ENCODE results near the gene PRCP. TPM values are rescaled to one million over a fixed set of nuclear protein-coding genes. Genes with fewer than 3 reads are reported as not detected.

Gene PRCP
- total and polyA plus RNA-seq, 2 experiments from 2014 or later = 33.3 to 52.8 TPM

- Mint-ChIP-seq H3K4me3 (peak overlapping the region; percentile 93), H3K27me3 (ENCODE audit: insufficient read depth, low read depth, poor library complexity) (no peaks in the 10 kb centered on the region), H3K27ac (peak overlapping the region; percentile 89), H3K9me3 (no peaks in the 10 kb centered on the region), H3K36me3 (ENCODE audit: low read depth) (no peaks in the 10 kb centered on the region), H3K4me1 (peaks cover 17% of the 10 kb centered on the region)
- peaks cover 62% of the 10 kb centered on the region for H3K79me2 ChIP-seq (replicated peaks; ENCODE audit: insufficient read depth)
- peak; percentile 17 for ATAC-seq
- H3F3A ChIP-seq (replicated peaks; ENCODE audit: low read depth) = no peaks in the 10 kb centered on the region
- no peaks in the 10 kb centered on the region for H3K27me3 ChIP-seq (ENCODE audit: insufficient read depth)
- H4K20me1 ChIP-seq (replicated peaks; ENCODE audit: insufficient read depth) = peaks cover 7% of the 10 kb centered on the region
- peaks cover 19% of the 10 kb centered on the region; the same call in 1 of the 2 replicates for H3K4me1 ChIP-seq (ENCODE audit: insufficient read depth)
- peak overlapping the region; percentile 98 for H2AFZ ChIP-seq
- no peaks in the 10 kb centered on the region for H3K9me2 ChIP-seq (ENCODE audit: insufficient read depth)
- TF ChIP-seq POLR2AphosphoS5 (IDR thresholded peaks at IDR 0.05; ENCODE audit: low read depth) (no peak), STAT1 (IDR thresholded peaks at IDR 0.05; ENCODE audit: unreplicated experiment) (no peak), NANOG (IDR thresholded peaks at IDR 0.05; ENCODE audit: borderline replicate concordance) (no peak), REST (IDR thresholded peaks at IDR 0.05; ENCODE audit: unreplicated experiment) (no peak), ZNF331 (CRISPR knock-in tag; IDR thresholded peaks at IDR 0.05; ENCODE audit: low read depth) (no peak), EZH2 (IDR thresholded peaks at IDR 0.05; ENCODE audit: low read depth, unreplicated experiment) (no peak), ZNF462 (CRISPR knock-in tag; IDR thresholded peaks at IDR 0.05) (no peak), ZNF114 (CRISPR knock-in tag; IDR thresholded peaks at IDR 0.05) (no peak), JUNB (IDR thresholded peaks at IDR 0.05; ENCODE audit: unreplicated experiment) (no peak), EZH2phosphoT487 (IDR thresholded peaks at IDR 0.05; ENCODE audit: unreplicated experiment) (no peak)
- TF ChIP-seq, protein P1, sequence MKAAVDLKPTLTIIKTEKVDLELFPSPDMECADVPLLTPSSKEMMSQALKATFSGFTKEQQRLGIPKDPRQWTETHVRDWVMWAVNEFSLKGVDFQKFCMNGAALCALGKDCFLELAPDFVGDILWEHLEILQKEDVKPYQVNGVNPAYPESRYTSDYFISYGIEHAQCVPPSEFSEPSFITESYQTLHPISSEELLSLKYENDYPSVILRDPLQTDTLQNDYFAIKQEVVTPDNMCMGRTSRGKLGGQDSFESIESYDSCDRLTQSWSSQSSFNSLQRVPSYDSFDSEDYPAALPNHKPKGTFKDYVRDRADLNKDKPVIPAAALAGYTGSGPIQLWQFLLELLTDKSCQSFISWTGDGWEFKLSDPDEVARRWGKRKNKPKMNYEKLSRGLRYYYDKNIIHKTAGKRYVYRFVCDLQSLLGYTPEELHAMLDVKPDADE (IDR thresholded peaks at IDR 0.05) = no peak
- TF ChIP-seq, protein P2, sequence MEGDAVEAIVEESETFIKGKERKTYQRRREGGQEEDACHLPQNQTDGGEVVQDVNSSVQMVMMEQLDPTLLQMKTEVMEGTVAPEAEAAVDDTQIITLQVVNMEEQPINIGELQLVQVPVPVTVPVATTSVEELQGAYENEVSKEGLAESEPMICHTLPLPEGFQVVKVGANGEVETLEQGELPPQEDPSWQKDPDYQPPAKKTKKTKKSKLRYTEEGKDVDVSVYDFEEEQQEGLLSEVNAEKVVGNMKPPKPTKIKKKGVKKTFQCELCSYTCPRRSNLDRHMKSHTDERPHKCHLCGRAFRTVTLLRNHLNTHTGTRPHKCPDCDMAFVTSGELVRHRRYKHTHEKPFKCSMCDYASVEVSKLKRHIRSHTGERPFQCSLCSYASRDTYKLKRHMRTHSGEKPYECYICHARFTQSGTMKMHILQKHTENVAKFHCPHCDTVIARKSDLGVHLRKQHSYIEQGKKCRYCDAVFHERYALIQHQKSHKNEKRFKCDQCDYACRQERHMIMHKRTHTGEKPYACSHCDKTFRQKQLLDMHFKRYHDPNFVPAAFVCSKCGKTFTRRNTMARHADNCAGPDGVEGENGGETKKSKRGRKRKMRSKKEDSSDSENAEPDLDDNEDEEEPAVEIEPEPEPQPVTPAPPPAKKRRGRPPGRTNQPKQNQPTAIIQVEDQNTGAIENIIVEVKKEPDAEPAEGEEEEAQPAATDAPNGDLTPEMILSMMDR (conservative IDR thresholded peaks at IDR 0.05; ENCODE audit: low read depth in 2 of 2) = no peak
- H3K4me3 ChIP-seq = peak overlapping the region; percentile 73
- peak overlapping the region; percentile 99 for H3K4me2 ChIP-seq
- no peak for DNase-seq (ENCODE audit: low spot score)
- H3K36me3 ChIP-seq (ENCODE audit: insufficient read depth) = no peaks in the 10 kb centered on the region
- H3K27ac ChIP-seq (ENCODE audit: low read depth) = no peak overlapping the region
These were observed 313 bp downstream of the PRCP start for GRCh38 chr11:82899957-82900276.
